ENCODE measurements around the gene BEST1.

The BEST1 gene

GRCh38 chr11:61916737-61917333, 33.3 kb upstream of the BEST1 start:
- DNase-seq (ENCODE audit: low read depth in 2 of 2) = no peak

GRCh38 chr11:61917334-61918109, 32.6 kb upstream of the BEST1 start, which contains the start of gene RAB3IL1:
RAB3IL1 (minus strand) TSS chr11:61917566; CDS start chr11:61917367, 199 bp downstream.
- no peak for DNase-seq (ENCODE audit: low read depth in 2 of 2)

DNA sequence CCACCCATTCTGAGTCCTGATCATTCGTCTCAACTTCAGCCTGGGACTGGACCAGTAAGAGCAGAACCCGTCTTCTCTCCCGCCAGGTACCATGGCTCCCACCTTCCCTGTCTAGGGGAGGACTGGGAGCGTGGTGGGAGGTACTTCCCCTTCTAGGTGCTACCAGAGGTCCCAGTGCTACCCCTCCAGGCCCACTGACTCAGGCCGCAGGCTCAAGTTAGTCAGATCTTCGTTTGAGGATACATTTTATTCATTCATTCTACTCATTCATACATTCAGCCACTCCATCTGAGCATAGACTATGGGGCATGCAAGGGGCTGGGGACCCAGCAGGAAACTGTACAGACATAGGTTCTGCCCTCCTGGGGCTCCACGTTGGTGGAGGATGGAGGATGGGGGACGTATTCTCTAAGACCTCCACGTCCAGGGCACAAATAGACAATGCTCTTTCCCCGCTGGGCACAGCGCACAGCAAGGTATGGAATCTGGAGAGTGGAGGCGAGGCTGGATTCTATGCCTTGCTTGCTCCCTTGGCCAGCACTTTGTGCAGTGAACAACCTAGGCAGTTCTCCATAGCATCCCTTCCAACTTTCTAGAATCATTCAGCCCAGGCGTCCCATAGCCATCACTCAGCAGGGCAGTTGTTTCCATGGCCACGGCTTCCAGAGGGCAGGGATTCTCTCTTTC, 31.8 kb upstream of the BEST1 start:
- DNase-seq (ENCODE audit: low read depth in 2 of 2) = no peak

DNA sequence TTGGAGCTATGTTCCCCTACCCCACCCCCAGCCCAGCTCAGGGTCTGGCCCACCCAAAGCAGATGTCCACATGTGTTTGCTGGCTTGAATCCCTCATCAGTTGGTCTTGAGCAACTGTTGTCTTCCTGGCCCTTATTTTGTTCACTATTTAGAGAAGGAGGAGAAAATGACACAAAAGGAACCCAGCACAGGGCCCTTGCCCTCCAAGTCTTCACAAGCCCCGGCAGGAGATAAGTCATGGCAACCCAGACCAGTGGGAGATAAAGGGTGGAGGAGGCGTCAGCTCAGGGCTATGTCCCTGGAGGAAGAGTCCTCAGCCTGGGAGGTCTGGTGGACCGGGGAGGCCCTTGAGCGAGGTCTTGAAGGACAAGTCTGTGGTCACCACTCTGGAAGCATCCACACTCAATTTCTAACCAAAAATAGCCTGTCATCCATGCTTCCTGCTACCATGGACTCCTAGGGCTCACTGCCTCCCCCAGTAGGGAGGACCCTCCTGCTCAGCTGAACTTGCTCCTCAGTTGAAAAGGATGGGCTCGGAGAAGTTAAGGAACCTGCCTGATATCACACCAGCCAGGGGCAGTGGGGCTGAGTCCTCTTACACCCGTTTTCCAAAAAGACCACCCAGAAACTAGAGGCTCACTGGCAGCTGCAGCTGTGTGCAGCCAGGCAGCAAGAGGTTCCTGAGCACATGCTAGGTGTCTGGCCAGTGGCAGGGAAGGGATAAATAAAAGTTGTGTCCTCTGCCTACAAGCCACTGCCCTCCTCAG, 31.0 kb upstream of the BEST1 start:
- DNase-seq (ENCODE audit: low read depth in 2 of 2) = no peak

GRCh38 chr11:61919705-61920631, 30.2 kb upstream of the BEST1 start:
- DNase-seq (ENCODE audit: low read depth in 2 of 2) = no peak

DNA sequence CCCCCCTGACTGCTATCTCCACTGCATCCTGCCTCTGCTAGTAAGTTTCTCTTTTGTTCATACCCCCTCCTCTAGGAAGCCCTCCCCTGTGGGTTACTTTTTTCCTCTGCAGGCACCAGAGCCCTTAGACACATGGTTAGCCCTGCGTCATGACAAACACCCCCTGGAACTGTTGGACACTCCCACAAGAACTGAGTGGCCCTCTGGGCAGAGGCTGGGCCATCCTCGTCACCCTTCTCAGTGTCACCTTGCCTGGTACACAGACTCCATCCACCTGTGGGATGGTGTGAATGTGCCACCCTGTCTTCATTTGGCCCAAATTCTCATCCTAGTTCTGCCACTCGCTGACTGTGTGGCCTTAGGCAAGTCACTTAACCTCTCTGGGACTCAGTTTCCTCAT, 28.7 kb upstream of the BEST1 start:
- DNase-seq (ENCODE audit: low read depth in 2 of 2) = no peak

DNA sequence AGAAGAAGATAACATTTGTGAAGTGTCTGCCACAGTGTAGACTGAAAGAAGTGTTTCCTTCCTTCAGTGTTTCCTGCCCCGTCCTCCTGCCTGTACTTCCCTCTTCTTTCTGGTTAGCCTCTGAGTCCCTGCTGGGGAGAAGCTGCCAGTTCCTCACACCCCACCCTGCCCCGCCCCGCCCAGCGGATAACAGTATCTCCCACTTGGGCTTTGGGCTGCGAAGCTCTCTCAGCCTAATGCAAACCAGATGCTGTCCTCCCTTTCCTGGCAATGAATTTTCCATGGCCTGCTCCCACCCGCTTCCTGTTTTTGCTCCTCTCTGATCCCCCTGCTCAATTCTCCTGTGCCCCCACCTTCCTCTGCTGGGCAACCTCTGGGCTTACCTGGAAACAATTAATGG, 27.6 kb upstream of the BEST1 start:
- DNase-seq (ENCODE audit: low read depth in 2 of 2) = no peak

GRCh38 chr11:61923166-61924063, 26.7 kb upstream of the BEST1 start:
- no peak for DNase-seq (ENCODE audit: low read depth in 2 of 2)

GRCh38 chr11:61924064-61924455, 26.1 kb upstream of the BEST1 start:
- no peak for DNase-seq (ENCODE audit: low read depth in 2 of 2)

- no peak for DNase-seq (ENCODE audit: low read depth in 2 of 2)
Observed at GRCh38 chr11:61925736-61926135, 24.4 kb upstream of the BEST1 start.

DNA sequence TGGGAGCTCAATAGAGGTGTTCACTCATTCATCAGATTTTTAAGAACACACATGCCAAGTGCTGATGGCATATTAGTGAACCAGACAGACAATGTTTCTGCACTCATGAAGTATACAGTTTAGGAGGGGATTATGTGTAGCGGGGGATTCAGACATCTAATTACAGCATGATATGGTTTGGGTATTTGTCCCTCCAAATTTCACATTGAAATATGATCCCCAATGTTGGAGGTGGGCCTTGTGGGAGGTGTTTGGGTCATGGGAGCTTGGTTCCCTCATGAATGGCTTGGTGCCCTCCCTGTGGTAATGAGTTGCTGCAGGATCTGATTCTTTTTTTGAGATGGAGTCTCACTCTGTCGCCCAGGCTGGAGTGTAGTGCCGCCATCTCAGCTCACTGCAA, 23.9 kb upstream of the BEST1 start:
- no peak for DNase-seq (ENCODE audit: low read depth in 2 of 2)

- DNase-seq (ENCODE audit: low read depth in 2 of 2) = no peak
Observed at GRCh38 chr11:61927501-61927900, 22.6 kb upstream of the BEST1 start.

- no peak for DNase-seq (ENCODE audit: low read depth in 2 of 2)
Observed at GRCh38 chr11:61928606-61929005, 21.5 kb upstream of the BEST1 start.

GRCh38 chr11:61930933-61931332, 19.2 kb upstream of the BEST1 start:
- DNase-seq (ENCODE audit: low read depth in 2 of 2) = no peak

DNA sequence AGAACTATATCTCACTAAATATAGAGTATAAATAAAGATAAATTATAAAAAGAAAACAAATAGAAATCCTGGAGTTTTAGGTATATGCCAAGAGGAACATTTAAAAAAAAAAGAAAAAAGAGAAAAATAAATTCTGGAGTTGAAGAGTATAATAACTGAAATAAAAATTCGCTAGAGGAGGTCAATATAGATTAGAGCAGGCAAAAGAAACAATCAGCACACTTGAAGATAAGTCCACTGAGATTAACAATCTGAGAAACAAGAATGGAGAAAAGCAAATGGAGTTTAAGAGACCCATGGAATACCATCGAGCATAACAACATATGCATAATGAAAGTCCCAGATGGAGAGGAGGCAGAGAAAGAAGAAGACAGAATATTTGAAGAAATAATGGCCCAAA, 14.3 kb upstream of the BEST1 start:
- DNase-seq (ENCODE audit: low read depth in 2 of 2) = no peak

DNA sequence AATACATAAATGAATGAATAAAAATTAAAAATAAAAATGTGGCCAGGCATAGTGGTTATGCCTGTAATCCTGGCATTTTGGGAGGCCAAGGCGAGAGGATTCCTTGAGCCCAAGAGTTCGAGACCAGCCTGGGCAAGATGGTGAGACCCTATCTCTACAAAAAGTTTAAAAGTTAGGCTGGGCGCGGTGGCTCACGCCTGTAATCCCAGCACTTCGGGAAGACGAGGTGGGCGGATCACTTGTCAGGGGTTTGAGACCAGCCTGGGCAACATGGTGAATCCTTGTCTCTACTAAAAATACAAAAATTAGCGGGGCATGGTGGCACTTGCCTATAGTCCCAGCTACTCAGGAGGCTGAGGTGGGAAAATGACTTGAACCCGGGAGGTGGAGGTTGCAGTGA, 9.7 kb upstream of the BEST1 start:
- no peak for DNase-seq (ENCODE audit: low read depth in 2 of 2)

DNA sequence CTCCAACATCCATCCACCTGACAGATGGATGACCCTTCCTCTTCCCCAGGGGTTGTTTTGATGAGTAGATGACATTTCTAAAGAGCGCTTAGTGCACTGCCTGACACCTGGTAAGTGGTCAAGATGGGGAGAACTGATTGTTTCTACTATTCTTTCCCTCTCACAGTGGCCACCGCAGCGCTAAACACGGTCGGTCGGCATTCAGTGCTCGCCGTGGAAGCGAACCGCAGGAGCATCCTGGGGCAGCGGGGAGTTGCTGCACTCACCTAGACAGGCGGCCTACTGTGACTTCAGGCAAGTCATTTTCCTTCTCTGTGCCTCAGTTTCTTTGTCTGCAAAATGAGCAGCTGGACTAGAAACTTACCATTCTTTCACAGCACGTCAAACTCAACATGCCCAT, 5.0 kb upstream of the BEST1 start:
- no peak for DNase-seq (ENCODE audit: low read depth in 2 of 2)

DNA sequence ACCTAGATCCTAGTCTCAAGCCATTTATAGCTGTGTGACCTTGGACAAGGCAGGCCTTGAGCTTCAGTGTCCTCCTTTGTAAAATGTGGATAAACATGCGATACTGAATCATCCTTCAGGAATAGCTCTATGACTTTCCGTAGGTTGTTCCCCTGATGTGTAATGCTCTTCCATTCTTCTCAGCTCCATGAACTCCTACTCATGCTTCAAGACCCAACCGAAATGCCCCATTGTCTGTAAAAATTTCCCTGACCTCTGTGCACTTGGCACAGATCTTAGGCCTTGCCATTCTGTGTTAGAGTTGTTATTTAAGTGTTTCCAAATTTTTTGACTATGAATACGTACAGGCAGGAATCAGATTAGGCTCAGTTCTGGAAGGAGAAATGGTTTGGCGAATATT, 3.3 kb upstream of the BEST1 start:
- DNase-seq (ENCODE audit: low read depth in 2 of 2) = no peak

DNA sequence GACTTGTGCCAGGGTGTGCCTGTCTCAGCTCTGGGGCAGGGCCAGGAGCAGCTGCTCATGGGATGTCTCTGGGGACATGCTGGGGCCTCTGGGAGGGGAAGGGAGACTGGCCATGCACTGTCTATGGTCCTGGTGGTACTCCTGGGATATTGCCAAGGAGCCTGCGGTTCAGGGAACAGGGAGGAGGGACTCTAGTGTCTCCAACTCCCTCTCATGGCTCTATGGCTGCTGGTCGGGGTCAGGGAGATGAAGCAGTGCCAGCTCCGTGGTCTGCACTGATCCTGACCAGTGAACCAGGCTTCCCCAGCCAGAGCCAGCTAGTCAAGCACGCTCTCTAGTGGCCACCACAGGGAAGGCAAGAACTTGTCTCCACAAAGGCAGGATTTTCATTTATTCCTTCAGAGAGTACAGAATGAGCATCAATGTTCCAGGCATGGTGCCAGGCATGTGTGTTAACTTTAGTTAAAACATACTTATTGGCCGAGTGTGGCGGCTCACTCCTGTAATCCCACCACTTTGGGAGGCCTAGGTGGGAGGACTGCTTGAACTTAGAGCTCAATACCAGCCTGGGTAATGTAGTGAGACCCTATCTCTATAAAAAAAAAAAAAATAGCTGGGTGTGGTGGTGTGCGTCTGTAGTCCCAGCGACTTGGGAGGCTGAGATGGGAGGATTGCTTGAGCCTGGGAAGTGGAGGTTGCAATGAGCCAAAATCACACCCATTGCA, 2.5 kb upstream of the BEST1 start:
- no peak for DNase-seq (ENCODE audit: low read depth in 2 of 2)

All from activated CD8-positive, alpha-beta memory T cell treated with anti-CD3 and anti-CD28 coated beads for 4 hours (primary cell).